Left kidney (tissue), 8 donors: ENCODE data around the gene ERBB2. TPM values are rescaled to one million over a fixed set of nuclear protein-coding genes. Genes with fewer than 3 reads are reported as not detected.

ENCODE experiments used
- DNase-seq: peaks from one replicate; pipeline ENCODE4 v3.0.0-alpha.2; 2013
- long read RNA-seq, 8 donors: transcript quantifications; one replicate each; lab custom pipeline, GENCODE V29; 2026
- polyA plus RNA-seq: library from polyadenylated mRNA; unstranded; fragments of 120-200 nt; gene quantifications from one replicate; pipeline ENCODE4 v1.2.1, GENCODE V29; 2013; ENCODE audit not compliant: insufficient read length

ERBB2 gene
- polyA plus RNA-seq: 173 TPM
- long read RNA-seq, donor 1, full-length matches to known transcripts: 20 of 258 reads
- long read RNA-seq, donor 1, partial matches to known transcripts: 238 of 258 reads
- long read RNA-seq, donor 1, other reads (novel, unspliced or antisense): 0 of 258 reads
- long read RNA-seq, donor 2, full-length matches to known transcripts: 3 of 147 reads
- long read RNA-seq, donor 2, partial matches to known transcripts: 144 of 147 reads
- long read RNA-seq, donor 2, other reads (novel, unspliced or antisense): 0 of 147 reads
- long read RNA-seq, donor 3, full-length matches to known transcripts: 3 of 116 reads
- long read RNA-seq, donor 3, partial matches to known transcripts: 66 of 116 reads
- long read RNA-seq, donor 3, other reads (novel, unspliced or antisense): 47 of 116 reads
- long read RNA-seq, donor 4, partial matches to known transcripts: 5 of 15 reads
- long read RNA-seq, donor 4, other reads (novel, unspliced or antisense): 10 of 15 reads
- long read RNA-seq, donor 5, full-length matches to known transcripts: 16 of 173 reads
- long read RNA-seq, donor 5, partial matches to known transcripts: 57 of 173 reads
- long read RNA-seq, donor 5, other reads (novel, unspliced or antisense): 100 of 173 reads
- long read RNA-seq, donor 6, full-length matches to known transcripts: 12 of 140 reads
- long read RNA-seq, donor 6, partial matches to known transcripts: 89 of 140 reads
- long read RNA-seq, donor 6, other reads (novel, unspliced or antisense): 39 of 140 reads
- long read RNA-seq, donor 7, full-length matches to known transcripts: 11 of 115 reads
- long read RNA-seq, donor 7, partial matches to known transcripts: 104 of 115 reads
- long read RNA-seq, donor 7, other reads (novel, unspliced or antisense): 0 of 115 reads
- long read RNA-seq, donor 8, full-length matches to known transcripts: 3 of 37 reads
- long read RNA-seq, donor 8, partial matches to known transcripts: 34 of 37 reads
- long read RNA-seq, donor 8, other reads (novel, unspliced or antisense): 0 of 37 reads

DNA sequence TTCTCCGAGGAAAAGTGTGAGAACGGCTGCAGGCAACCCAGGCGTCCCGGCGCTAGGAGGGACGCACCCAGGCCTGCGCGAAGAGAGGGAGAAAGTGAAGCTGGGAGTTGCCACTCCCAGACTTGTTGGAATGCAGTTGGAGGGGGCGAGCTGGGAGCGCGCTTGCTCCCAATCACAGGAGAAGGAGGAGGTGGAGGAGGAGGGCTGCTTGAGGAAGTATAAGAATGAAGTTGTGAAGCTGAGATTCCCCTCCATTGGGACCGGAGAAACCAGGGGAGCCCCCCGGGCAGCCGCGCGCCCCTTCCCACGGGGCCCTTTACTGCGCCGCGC, at the start of gene ERBB2:
Gene ERBB2, plus strand, starts transcription at position 247 of the 330 bp plus-strand sequence. CDS start 175 bp downstream, outside the sequence.
- peak; percentile 84 for DNase-seq

DNA sequence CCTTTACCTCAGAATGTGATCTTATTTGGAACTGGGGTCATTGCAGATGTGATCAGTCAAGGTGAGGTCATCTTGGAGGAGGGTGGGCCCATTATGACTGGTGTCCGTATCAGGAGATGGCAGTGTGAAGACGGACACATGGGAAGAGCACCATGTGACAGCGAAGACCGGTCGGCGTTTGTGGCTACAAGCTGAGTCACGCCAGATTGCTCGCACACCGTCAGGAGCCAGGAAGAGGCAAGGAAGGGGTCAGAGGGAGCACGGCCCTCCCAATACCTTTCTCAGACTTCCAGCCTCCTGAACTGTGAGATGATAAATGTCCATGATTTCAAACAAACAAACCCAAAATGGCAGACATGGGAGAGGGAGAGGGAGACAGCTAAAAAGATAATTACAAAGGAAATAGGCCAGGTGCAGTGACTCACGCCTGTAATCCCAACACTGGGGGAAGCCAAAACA, 49.7 kb upstream of the ERBB2 start:
- DNase-seq: no peak

DNA sequence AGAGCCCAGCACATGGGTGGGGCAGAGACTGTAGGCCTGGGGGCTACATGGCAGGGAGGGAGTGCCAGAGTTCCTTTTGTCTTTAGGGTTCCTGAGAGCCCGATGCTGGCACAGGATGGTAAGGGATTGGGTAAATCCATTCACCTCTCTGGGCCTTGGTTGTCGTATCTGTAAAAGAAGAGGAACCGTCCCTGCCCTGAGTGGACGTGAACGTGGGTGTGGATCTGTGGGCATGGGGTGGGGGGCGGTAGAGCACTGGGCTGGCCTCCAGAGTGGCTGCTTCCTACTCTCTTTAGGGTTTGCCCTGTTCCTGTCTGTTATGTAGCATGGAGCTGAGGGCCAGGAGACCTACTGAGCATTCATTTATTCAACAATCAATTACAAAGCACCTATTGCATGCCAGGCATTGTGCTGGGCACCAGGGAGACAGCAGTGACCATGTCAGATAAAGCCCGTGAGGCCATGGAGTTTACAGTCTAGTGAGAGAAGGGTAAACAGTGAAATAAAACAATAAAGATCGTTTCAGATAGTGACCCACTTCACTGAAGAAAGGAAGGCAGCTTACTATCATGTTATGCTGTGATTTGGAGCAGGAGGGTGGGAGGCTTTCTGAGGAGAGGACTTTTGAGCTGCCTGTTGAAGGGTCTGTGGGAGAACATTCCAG, 47.8 kb upstream of the ERBB2 start:
- no peak for DNase-seq

DNA sequence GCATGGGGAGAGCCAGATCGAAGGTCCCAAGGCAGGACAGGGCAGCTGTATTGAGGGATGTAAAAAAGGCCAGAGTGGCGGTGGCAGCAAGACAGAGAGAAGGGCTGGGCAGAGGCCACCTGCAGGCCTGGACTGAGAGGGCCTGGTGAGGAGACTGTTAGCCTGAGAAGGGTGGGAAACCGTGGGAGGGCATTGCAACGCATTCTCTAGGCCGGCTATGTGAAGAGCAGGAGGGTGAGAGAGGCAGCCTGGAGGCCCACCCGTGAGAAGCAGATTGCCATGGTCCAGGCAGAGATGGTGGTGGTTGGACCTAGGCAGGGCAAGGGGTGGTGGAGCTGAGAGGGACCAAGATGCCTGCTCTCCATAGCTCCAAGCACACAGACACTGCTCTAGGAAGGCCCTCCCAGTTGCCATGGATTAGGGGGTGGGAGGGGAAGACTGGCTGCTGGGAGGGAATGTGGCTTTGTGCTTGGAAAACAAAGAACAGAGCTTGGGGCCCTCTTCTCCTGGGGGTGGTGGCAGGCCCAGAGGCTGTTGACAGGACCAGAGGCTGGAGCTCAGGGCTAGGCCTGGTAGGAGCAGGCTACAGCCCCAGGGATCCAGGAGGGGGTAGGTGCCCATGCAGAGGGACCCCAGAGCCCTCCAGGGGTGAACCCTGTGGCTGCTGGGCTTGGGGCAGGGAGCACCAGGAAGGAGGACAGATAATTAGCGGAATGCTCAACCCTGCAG, 47.1 kb upstream of the ERBB2 start:
- DNase-seq: no peak

DNA sequence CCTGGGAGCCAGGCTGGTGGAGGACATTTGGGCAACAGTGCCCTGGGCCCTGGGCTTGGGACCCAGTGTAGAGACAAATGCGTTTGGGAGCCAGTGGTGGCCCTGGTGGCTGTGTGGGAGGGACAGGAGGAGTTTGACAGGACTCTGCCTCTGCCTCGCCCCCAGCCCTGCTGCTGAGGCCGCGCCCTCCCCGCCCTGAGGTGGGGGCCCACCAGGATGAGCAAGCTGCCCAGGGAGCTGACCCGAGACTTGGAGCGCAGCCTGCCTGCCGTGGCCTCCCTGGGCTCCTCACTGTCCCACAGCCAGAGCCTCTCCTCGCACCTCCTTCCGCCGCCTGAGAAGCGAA, 46.6 kb upstream of the ERBB2 start:
- no peak for DNase-seq

DNA sequence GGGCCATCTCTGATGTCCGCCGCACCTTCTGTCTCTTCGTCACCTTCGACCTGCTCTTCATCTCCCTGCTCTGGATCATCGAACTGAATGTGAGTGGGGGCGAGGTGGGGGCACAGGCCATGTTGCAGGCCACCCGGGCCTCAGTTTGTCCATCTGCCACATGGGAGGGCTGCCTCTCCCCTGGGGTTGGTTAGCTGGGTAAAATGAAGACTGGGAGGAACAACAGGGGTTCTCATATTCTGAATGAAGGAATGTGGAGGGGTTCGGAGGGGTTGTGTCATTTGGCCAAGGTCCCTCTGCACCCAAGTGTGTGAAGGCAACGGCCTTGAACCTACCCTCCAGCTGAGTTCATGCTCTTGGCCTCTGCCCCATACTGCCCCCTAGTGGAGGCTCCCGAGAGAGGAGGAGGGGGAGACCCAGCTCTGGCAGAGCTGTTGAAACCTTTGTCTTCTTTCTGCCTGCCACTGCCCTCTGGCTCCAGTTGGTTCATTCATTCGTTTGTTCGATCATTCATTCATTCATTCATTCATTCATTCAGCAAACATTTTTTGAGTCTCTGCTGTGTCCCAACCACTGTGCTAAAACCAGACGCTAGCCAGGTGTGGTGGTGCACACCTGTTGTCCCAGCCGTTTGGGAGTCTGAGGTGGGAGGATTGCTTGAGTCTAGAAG, 46.1 kb upstream of the ERBB2 start:
- DNase-seq: no peak

DNA sequence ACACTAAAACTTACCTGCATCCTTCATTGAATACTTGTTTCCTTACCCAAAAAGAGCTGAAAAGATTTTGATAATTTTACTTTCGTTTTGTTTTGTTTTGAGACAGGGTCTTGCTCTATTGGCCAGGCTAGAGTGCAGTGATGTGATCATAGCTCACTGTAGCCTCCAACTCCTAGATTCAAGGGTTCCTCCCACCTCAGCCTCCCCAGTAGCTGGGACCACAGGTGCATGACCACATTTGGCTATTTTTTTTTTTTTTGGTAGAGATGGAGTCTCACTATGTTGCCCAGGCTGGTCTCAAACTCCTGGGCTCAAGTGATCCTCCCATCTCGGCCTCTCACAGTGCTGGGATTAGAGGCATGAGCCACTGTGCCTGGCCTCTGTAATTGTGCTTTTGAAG, 44.8 kb upstream of the ERBB2 start:
- DNase-seq: no peak

DNA sequence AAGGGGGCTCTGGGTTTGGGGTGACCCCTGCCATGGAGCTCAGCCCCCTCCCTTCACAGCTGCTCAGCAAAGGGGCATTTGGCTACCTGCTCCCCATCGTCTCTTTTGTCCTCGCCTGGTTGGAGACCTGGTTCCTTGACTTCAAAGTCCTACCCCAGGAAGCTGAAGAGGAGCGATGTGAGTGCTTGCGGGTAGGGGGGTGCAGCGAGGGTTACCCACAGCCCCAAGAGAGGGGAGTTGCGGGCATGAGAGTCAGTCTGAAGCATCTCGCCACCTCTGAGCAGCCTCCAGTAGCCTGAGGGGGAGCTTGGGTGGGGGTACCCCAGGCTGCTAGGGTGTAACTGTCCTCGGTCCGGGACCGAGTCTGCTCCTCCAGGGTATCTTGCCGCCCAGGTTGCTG, 41.5 kb upstream of the ERBB2 start:
- DNase-seq: no peak

DNA sequence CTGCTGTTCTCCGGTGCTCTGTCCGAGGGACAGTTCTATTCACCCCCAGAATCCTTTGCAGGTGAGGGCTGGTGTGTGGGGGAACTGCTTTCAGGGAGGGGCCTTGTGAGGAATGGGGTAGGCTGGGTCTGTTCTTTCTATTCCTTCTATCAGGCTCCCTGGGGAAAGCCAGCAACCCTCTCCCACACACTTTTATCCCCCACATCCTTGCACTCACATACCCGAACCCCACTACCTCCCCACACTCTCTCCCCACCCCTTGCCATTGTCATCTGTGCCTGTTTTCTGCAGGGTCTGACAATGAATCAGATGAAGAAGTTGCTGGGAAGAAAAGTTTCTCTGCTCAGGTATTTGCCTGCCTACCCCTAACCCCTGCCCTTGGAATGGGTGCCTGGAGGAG, 41.1 kb upstream of the ERBB2 start:
- DNase-seq: no peak

DNA sequence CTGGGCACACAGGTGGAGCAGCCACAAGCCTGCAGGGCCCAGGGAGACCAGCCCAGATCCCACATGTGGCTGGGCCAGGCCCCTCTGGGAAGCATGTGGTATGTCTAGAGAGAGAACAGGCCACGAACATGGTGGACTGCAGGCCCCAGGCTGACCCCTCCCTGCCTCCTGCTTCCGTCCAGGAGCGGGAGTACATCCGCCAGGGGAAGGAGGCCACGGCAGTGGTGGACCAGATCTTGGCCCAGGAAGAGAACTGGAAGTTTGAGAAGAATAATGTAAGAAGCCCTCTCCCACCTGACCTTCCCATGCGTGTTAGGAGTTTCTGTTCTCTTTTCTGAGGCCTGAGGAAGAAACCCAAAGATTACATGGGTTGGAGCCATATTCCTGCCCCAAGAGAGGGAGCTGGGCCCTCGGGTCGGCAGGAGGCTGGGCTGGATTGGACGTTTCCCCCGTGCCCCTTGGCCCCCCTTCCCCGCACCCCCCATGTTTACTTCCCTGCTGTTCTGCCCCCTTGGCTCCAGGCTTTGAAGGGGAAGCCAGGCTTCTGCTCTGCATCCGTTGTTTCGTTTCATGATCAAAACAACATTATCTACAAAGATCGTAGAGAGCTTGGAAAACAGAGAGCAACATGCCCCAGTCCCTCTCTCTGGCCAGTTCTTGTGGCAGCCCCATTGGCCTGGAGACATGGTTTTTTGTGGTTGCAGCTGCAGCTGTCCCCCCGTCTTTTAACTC, 40.4 kb upstream of the ERBB2 start:
- no peak for DNase-seq

DNA sequence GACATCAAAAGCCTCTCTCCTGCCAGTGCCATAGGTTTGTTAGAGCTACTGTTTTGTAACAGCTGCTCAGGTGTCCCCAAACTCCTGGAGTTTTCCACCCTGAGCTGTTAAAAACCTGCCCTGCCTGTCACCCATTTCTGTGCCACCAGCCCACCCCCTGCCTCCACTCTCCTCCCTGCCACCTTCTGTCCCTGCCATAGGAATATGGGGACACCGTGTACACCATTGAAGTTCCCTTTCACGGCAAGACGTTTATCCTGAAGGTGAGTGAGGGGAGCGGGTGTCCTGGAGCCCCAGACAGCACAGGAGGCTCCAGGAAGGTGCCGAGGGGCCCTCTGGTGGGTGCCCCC, 39.9 kb upstream of the ERBB2 start:
- no peak for DNase-seq

DNA sequence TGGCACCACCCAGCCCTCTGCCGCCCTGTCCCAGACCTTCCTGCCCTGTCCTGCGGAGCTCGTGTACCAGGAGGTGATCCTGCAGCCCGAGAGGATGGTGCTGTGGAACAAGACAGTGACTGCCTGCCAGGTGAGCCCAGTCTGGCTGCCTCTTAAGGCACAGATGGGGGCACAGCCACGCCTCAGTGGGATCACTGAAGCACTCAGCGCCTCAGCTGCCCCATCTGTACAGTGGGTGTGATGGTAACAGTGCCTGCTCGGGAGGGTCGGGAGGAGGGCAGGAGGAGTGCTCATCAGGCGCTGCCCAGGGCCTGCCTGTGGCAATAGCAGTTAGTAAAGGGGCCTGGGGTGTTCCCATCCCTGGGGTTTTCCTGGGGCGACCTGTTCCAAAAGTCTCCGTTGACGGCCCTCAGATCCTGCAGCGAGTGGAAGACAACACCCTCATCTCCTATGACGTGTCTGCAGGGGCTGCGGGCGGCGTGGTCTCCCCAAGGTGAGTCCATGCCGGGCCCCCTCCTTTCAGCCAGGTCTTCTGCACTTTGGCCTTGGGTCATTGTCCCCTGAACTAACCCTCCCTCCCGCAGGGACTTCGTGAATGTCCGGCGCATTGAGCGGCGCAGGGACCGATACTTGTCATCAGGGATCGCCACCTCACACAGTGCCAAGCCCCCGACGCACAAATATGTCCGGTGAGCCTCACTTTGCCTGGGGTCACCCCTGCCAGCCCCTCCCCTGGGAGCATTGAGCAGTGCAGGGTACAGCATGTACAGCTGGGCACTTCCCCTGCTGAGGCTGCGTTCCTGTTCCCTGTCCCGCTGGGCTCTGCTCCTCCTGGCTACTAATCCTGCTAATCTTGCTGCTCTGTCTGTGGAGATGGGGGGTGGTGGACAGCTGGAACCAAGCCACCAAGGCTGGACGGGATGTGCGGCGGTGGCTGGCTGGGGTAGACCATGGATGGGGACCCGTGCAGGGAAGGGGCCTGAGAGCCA, 39.2 kb upstream of the ERBB2 start:
- DNase-seq: no peak

DNA sequence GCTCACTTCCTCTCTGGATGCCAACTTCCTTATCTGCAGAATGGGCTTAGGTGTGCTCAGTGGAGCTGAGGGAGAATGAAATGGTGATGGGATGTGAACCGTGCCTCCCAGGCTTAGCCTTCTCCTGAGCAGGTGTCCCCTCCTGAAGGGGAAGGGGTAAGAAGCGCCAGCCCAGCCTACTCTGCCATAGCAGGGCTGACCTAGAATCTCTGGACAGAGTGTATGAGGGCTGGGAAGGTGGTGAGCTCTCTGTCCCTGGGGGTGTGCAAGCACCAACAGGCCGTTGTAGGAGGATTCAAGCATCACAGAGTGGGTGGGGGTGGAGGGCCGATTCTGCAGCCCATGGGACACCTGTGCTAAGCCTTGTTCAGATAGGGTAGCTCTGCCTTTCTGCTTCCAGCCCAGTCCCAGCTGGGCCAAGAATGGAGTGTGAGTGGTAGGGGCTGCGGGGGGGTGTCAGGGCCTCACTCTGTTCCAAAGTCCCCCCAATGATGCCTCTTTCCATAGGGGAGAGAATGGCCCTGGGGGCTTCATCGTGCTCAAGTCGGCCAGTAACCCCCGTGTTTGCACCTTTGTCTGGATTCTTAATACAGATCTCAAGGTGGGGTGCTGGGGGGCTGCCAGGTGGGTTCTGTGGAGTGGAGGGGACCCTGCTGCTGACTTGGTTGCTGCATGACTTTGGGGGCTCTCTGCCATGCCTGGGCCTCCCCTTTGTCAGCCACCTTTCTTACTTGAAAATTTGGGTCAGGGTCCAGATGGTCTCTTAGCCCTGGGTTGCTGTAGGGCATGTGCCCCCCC, 37.9 kb upstream of the ERBB2 start:
- no peak for DNase-seq

DNA sequence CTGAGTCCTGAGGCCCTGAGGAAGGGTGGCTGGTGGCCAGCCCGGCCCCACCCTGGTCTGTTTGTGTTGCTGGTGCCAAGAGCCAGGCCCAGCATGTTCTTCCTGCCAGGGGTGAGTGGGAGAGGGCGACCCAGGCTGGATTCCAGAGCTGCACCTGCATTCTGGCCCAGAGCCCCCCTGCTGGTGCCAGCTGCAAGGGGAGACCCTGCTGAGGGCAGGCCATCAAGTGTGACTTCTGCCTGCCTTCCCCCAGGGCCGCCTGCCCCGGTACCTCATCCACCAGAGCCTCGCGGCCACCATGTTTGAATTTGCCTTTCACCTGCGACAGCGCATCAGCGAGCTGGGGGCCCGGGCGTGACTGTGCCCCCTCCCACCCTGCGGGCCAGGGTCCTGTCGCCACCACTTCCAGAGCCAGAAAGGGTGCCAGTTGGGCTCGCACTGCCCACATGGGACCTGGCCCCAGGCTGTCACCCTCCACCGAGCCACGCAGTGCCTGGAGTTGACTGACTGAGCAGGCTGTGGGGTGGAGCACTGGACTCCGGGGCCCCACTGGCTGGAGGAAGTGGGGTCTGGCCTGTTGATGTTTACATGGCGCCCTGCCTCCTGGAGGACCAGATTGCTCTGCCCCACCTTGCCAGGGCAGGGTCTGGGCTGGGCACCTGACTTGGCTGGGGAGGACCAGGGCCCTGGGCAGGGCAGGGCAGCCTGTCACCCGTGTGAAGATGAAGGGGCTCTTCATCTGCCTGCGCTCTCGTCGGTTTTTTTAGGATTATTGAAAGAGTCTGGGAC, 37.1 kb upstream of the ERBB2 start:
- DNase-seq: no peak

DNA sequence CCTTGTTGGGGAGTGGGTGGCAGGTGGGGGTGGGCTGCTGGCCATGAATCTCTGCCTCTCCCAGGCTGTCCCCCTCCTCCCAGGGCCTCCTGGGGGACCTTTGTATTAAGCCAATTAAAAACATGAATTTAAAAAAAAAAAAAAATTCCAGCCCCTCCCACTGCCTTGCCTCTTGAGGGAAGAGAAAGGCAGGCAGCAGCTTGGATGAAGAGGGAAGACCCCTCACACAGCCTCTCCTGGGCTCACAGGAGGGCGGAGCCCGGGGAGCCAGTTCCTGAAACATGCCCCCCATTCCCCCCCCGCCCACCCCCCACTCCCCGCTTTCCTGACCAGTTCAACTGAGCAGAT, 36.5 kb upstream of the ERBB2 start:
- no peak for DNase-seq

DNA sequence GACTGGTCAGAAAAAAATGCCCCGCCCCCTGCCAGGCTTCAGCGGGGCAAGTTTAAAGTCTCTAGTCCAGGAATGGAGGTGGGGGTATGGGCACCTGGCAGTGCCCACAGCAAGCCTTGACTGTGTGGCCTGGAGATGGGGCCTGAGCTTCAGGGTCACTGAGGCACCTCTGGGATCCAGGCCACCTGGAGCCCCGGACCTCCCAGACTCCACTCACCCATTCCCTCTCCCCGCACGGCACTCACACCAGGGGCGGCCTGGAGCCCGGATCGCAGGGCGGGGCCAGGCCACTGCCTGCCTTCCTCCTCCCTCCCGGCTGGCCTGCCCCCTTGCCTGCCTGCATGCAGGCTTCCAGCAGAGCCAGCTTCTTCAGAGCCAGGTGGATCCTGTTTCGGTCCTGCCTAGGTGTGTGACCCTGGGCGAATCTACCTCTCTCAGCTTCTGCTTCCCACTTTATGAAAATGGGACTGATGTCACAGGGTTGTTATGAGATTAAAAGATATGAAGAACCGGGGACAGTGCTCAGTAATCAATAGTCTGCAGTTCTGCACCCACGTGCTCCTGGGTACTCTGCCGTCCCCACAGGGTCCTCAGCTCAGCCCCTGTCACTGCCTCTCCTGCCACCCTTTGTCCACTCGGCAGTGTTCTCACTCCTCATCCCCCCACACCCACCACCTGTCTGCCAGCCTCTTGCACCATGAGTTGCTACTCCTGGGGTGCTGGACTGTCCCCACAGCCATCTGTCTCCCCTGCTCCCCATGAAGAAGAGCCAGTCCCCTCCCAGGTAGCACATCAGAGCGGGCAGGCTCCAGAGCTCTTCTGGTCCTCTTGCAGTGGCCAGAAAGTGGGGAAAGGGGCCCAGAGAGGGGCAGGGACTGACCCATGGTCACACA, 35.9 kb upstream of the ERBB2 start:
- DNase-seq: no peak
